MCF 10A (cell line): ENCODE data around the gene CRELD2. TPM values are rescaled to one million over a fixed set of nuclear protein-coding genes. Genes with fewer than 3 reads are reported as not detected.

Experiments
- BruUV-seq: library from RNA; stranded (reverse); fragments of 400-500 nt; replicated peaks from 2 replicates; lab custom pipeline; 2021; lab: Mats Ljungman, UMichigan
- CTCF ChIA-PET: fragments of 300-600 bp; sonication (Branson Sonifier 250); formaldehyde crosslinking; extraction: SDS; loops from one replicate; lab custom pipeline; 2021; ENCODE audit warnings: antibody characterized with exemption, inconsistent platforms; lab: Yijun Ruan, JAX
- POLR2A ChIA-PET: fragments of 300-600, 350-650 bp; sonication (Branson Sonifier 250); formaldehyde crosslinking; extraction: SDS; loops from one replicate; lab custom pipeline; 2020; ENCODE audit warnings: antibody characterized with exemption, inconsistent platforms; lab: Yijun Ruan, JAX
- DNase-seq: peaks from one replicate; pipeline ENCODE4 v3.0.0-alpha.2; 2018; ENCODE audit not compliant: unreplicated experiment
- H3K27ac Mint-ChIP-seq: one replicate; pipeline ENCODE4 v1.8.0; 2022; ENCODE audit warnings: mild to moderate bottlenecking, low read depth, mixed read lengths; ENCODE audit not compliant: unreplicated experiment
- H3K27me3 Mint-ChIP-seq: one replicate; pipeline ENCODE4 v1.8.0; 2022; ENCODE audit warnings: mixed read lengths; ENCODE audit not compliant: insufficient read depth, unreplicated experiment
- H3K36me3 Mint-ChIP-seq: one replicate; pipeline ENCODE4 v1.8.0; 2022; ENCODE audit warnings: mild to moderate bottlenecking, moderate library complexity, mixed read lengths; ENCODE audit not compliant: insufficient read depth, unreplicated experiment
- H3K4me1 Mint-ChIP-seq: one replicate; pipeline ENCODE4 v1.8.0; 2022; ENCODE audit warnings: mixed read lengths; ENCODE audit not compliant: insufficient read depth, unreplicated experiment
- H3K4me3 Mint-ChIP-seq: one replicate; pipeline ENCODE4 v1.8.0; 2022; ENCODE audit warnings: mild to moderate bottlenecking, moderate library complexity, mixed read lengths; ENCODE audit not compliant: unreplicated experiment
- H3K9me3 Mint-ChIP-seq: one replicate; pipeline ENCODE4 v1.8.0; 2022; ENCODE audit warnings: mixed read lengths; ENCODE audit not compliant: unreplicated experiment
- CTCF ChIP-seq: fragments of 200-600 bp; IDR thresholded peaks from one replicate; pipeline ENCODE4 v1.8.0; 2022; ENCODE audit warnings: antibody characterized with exemption, mild to moderate bottlenecking; ENCODE audit not compliant: unreplicated experiment
- intact Hi-C: fragments of 100-400 bp; cut with micrococcal nuclease; formaldehyde crosslinking; loops from 2 replicates; pipeline ENCODE4 v1.14.1; 2022
- total RNA-seq: library from RNA; stranded (reverse); gene quantifications from 2 replicates; pipeline ENCODE4 v1.2.3, GENCODE V29; 2022

Gene CRELD2
- total RNA-seq, 1 experiment from 2014 or later: 70.7 TPM

- BruUV-seq: no TSS peak
- POLR2A ChIA-PET: interaction anchor here (0.9 kb wide), 1 partner anchor 11 kb away, joined by 4 read pairs; no protein-coding TSS in a partner anchor
- no peak for TF ChIP-seq CTCF
- Mint-ChIP-seq H3K4me1 (no peaks in the 10 kb centered on the region), H3K27me3 (no peaks in the 10 kb centered on the region), H3K9me3 (no peaks in the 10 kb centered on the region), H3K27ac (no peak overlapping the region), H3K4me3 (no peak overlapping the region), H3K36me3 (peaks cover 55% of the 10 kb centered on the region)
- intact Hi-C loops: no loop called here
- CTCF ChIA-PET: no interaction called here
- DNase-seq: no peak
Observed at GRCh38 chr22:49885281-49885680, 33.2 kb upstream of the CRELD2 start.

- H3K4me1 Mint-ChIP-seq: no peaks in the 10 kb centered on the region
- intact Hi-C loops: no loop called here
- peaks cover 57% of the 10 kb centered on the region for H3K36me3 Mint-ChIP-seq
- no peak for DNase-seq
- H3K27me3 Mint-ChIP-seq: no peaks in the 10 kb centered on the region
- POLR2A ChIA-PET: interaction anchor here (0.9 kb wide), 1 partner anchor 12 kb away, joined by 4 read pairs; no protein-coding TSS in a partner anchor
- H3K27ac Mint-ChIP-seq: no peak overlapping the region
- no peaks in the 10 kb centered on the region for H3K9me3 Mint-ChIP-seq
- TF ChIP-seq CTCF: no peak
- no TSS peak for BruUV-seq
- no peak overlapping the region for H3K4me3 Mint-ChIP-seq
- CTCF ChIA-PET: no interaction called here
Observed at GRCh38 chr22:49885881-49886280, 32.6 kb upstream of the CRELD2 start.

- intact Hi-C loops: no loop called here
- Mint-ChIP-seq H3K4me1 (peaks cover 4% of the 10 kb centered on the region), H3K9me3 (peaks cover 5% of the 10 kb centered on the region), H3K27me3 (no peaks in the 10 kb centered on the region), H3K27ac (no peak overlapping the region), H3K4me3 (no peak overlapping the region), H3K36me3 (peaks cover 63% of the 10 kb centered on the region)
- BruUV-seq: no TSS peak
- POLR2A ChIA-PET: no interaction called here
- CTCF ChIA-PET: interaction anchor here (0.6 kb wide), 1 partner anchor 93 kb away, joined by 3 read pairs; no protein-coding TSS in a partner anchor
- no peak for DNase-seq
- TF ChIP-seq CTCF: no peak
Observed at GRCh38 chr22:49886346-49887063, 31.9 kb upstream of the CRELD2 start.

GRCh38 chr22:49887064-49887451 lies 31.4 kb upstream of the CRELD2 start:
- no peak overlapping the region for H3K4me3 Mint-ChIP-seq
- H3K4me1 Mint-ChIP-seq: peaks cover 7% of the 10 kb centered on the region
- intact Hi-C loops: no loop called here
- no peak overlapping the region for H3K27ac Mint-ChIP-seq
- no peak for DNase-seq
- TF ChIP-seq CTCF: no peak
- POLR2A ChIA-PET: no interaction called here
- BruUV-seq: no TSS peak
- H3K9me3 Mint-ChIP-seq: peaks cover 7% of the 10 kb centered on the region
- peaks cover 67% of the 10 kb centered on the region for H3K36me3 Mint-ChIP-seq
- H3K27me3 Mint-ChIP-seq: no peaks in the 10 kb centered on the region
- CTCF ChIA-PET: interaction anchor here (0.6 kb wide), 1 partner anchor 93 kb away, joined by 3 read pairs; no protein-coding TSS in a partner anchor
